ENCODE data around the gene TMEM269. TPM values are rescaled to one million over a fixed set of nuclear protein-coding genes. Genes with fewer than 3 reads are reported as not detected.
A peak's percentile ranks its signal among the peaks of the same experiment; 100 is the strongest.

The TMEM269 gene
- total and polyA plus RNA-seq, 9 of the 15 experiments (the other 6 are each of a cell fraction or from before 2014, with no cell fraction given), result 0.09 to 0.49 (median 0.21) TPM

- TF ChIP-seq ATF2 (CRISPR knock-in tag; IDR thresholded peaks at IDR 0.05) (no peak), TARDBP (IDR thresholded peaks at IDR 0.05) (peak; percentile 70), BDP1 (IDR thresholded peaks at IDR 0.05; ENCODE audit: insufficient read depth, insufficient read length) (no peak), SMARCB1 (IDR thresholded peaks at IDR 0.05; ENCODE audit: insufficient read length, low read depth) (peak; percentile 90), TAL1 (IDR thresholded peaks at IDR 0.05) (peak; percentile 98), SRSF7 (optimal IDR thresholded peaks at IDR 0.05; ENCODE audit: low read depth, low read length) (no peak), ZNF431 (CRISPR knock-in tag; IDR thresholded peaks at IDR 0.05) (peak; percentile 77; the same call in 1 of the 2 replicates), EP300 (IDR thresholded peaks at IDR 0.05; ENCODE audit: low read length) (peak; percentile 93), LEF1 (IDR thresholded peaks at IDR 0.05) (peak; percentile 98), USF1 (CRISPR knock-in tag; IDR thresholded peaks at IDR 0.05) (no peak), HDAC3 (IDR thresholded peaks at IDR 0.05; ENCODE audit: borderline replicate concordance, partially characterized antibody) (peak; percentile 96), SIX5 (IDR thresholded peaks at IDR 0.05; ENCODE audit: borderline replicate concordance in 1 of 2, insufficient read depth in 1 of 2, low read depth in 1 of 2, low read length in 2 of 2) (no peak), TEAD1 (CRISPR knock-in tag; IDR thresholded peaks at IDR 0.05) (peak in 1 of 2 experiments; percentile 85; a peak in 2 of 4 replicates), ZBTB1 (CRISPR knock-in tag; IDR thresholded peaks at IDR 0.05; ENCODE audit: borderline replicate concordance, low read depth) (no peak), ZNF41 (CRISPR knock-in tag; conservative IDR thresholded peaks at IDR 0.05) (peak; percentile 15; the same call in 1 of the 2 replicates), NCOA1 (IDR thresholded peaks at IDR 0.05; ENCODE audit: low read depth) (peak; percentile 92), GABPA (tag; conservative IDR thresholded peaks at IDR 0.05; ENCODE audit: low read depth) (no peak), NFYB (IDR thresholded peaks at IDR 0.05; ENCODE audit: extremely low read depth, insufficient read length) (peak; percentile 12), MAFG (tag; conservative IDR thresholded peaks at IDR 0.05) (peak; percentile 67), NUFIP1 (IDR thresholded peaks at IDR 0.05; ENCODE audit: partially characterized antibody) (peak; percentile 66), RUNX1 (IDR thresholded peaks at IDR 0.05; ENCODE audit: low read depth) (peak; percentile 76; the same call in 1 of the 2 replicates), TRIM24 (IDR thresholded peaks at IDR 0.05) (peak; percentile 88 to 93), ARID1B (IDR thresholded peaks at IDR 0.05) (peak; percentile 100), ZNF639 (CRISPR knock-in tag; conservative IDR thresholded peaks at IDR 0.05 in 1 of 2, IDR thresholded peaks at IDR 0.05 in 1 of 2) (peak in 1 of 2 experiments; percentile 90; a peak in 2 of 4 replicates), ZSCAN32 (CRISPR knock-in tag; IDR thresholded peaks at IDR 0.05) (no peak), GATAD2B (IDR thresholded peaks at IDR 0.05; ENCODE audit: borderline replicate concordance) (peak; percentile 93)
These were observed 40.5 kb downstream of the TMEM269 start (continued) for GRCh38 chr1:42825036-42825851.
